GM18499 (cell line): Measurements from ENCODE around the gene S100B.
"Not testable (repeated sequence)": the region's sequence is repeated elsewhere in the genome, so short reads cannot be mapped to it uniquely, and the experiment has no call there.

Source experiments
- ATAC-seq: cut with Tn5 transposase; IDR thresholded peaks from one replicate; pipeline ENCODE4 v1.9.1; 2021; ENCODE audit warnings: moderate number of reproducible peaks; ENCODE audit not compliant: insufficient read depth, unreplicated experiment

S100B gene

DNA sequence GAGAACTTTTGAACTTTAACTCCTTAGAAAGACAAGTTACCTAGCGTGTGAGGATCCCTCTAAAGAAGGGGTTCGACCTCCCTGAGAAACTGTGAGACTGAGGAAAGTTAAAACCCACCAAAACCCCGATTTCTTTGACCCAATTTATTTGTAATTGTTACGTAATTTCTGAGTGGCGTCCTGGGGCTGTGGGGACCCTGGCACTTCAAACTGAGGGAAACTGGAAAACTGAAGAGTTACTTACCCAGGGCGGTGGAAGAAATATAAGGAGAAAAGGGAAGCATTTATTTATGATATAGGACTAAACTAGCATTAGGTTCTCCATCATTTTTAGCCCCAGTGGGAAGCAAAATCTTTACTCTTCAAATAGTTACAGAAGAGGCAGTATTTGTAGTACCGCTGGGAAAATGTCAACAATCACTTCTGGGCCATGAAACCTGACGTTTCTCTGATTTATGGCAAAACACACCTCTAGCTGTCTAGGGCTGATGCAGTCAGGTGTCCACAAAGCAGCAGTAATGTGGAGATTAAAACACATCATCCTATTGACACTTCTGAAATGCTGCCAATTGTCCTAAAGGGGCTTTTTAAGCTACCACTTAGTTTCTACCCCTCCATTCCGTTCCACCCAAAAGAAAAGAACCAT lies 430 bp downstream of the S100B start:
- no peak for ATAC-seq

- ATAC-seq = no peak
Measured at GRCh38 chr21:46603228-46603627, 1.7 kb downstream of the S100B start.

GRCh38 chr21:46600978-46601377 lies 3.9 kb downstream of the S100B start:
- ATAC-seq = no peak

DNA sequence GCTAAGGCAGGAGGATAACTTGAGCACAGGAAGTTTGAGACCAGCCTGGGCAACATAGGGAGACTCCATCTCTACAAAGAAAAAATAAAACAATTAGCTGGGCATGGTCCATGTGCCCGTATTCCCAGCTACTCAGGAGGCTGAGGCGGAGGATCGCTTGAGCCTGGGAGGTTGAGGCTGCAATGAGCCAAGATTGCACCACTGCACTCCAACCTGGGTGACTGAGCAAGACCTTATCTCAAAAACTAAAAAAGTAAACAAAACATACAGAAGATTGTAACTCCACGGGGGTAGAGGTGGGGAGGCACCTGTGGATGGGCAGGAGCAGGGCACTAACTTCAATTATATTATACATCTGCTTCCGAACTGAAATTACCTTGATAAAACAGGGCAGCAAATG lies 4.6 kb downstream of the S100B start:
- ATAC-seq = no peak

- ATAC-seq = no peak
Measured at GRCh38 chr21:46598581-46599572, 6.0 kb downstream of the S100B start.

DNA sequence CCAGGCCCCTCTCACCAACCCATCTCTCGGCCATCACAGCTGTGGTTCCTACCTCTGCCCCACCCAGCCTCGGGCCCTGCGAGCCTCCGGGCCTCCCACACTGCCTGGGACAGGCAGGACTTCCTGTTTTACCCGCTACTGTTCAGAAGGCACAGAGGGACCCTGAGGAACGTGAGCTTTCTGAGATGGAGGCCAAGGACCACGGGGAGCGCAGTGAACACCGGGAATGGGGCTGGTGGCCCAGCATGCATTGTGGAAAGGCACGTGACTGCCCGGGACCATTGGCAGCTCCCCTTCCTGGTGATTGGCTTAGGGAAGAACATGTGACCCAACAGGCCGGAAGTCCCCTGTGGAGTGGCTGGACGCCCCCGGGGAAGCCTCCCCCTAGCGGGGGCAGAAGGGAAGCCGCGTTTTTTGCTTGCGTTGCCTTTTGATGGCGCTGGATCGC lies 7.0 kb downstream of the S100B start:
- no peak for ATAC-seq

- ATAC-seq = no peak
Measured at GRCh38 chr21:46597031-46597430, 7.9 kb downstream of the S100B start.

- ATAC-seq = no peak
Measured at GRCh38 chr21:46596201-46596600, 8.7 kb downstream of the S100B start.

DNA sequence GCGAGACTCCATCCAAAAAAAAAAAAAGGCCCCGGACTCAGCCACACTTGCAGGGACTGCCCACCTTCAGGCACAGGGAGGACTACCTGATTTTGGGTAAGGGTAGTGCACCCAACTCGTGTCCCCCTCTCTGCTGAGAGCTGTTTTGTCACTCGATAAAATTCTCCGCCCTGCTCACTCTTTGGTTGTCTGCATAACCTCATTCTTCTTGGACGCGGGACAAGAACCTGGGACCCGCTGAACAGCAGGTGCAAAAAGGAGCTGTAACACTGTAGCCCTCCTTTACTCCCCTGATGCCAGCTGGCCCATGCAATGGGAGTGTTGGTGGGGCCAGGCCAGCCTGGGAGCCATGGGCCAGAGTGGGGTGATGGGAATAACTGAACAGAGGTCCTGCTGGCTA lies 10.6 kb downstream of the S100B start:
- ATAC-seq = no peak

DNA sequence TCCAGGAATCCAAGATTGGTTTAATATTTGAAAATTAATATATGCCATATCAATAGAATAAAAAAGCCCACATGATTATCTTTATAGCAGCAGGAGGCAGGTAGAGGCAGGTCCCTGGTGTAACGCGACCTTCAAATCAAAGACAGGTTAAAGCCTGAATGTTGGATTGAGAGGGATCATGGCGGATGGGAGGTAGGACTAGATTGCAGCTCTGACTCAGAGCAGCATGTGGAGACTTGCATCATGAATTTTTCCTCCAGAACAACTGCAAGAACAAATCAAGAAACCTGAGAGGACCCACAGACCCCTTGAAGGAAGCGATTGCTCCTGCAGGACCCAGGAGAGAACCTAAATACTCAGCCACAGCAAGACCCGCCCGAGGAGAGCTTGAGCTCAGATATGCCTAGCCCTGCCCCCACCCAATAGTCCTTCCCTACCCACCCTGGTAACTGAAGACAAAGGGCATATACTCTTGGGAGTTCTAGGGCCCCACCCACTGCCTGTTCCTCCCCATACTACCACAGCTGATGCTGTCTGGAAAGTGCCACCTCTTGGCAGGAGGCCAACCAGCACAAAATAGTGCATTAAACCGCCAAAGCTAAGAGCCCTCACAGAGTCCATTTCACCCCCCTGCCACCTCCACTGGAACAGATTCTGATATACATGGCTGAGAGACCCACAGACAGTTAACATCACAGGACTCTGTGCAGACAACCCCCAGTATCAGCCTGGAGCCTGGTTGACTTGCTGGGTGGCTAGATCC lies 19.5 kb downstream of the S100B start:
- ATAC-seq = no peak

DNA sequence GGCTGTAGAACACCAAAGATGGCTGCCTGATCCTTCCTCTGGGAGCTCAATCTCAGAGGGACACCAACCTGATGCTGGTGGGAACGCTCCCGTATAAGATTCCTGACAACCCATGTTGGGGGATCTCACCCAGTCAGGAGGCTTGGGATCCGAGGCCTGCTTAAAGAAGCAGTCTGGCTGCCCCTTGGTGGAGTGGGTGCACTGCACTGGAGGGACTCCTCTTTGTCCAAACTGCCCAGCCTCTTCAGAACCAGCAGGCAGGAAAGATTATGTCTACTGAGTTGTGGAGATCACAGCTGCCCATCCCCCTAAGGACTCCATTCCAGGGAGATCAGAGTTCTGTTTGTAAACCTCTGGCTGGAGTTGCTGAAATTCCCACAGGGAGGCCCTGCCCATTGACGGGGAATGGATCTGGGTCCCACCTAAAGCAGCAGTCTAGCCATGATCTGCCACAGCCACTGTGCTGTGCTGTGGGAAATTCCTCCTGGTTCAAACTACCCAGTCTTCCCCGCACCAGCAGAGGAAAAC lies 23.0 kb downstream of the S100B start:
- ATAC-seq = no peak

- not testable (repeated sequence) for ATAC-seq
Measured at GRCh38 chr21:46579394-46579793, 25.5 kb downstream of the S100B start.

- ATAC-seq = not testable (repeated sequence)
Measured at GRCh38 chr21:46577786-46578185, 27.1 kb downstream of the S100B start.

GRCh38 chr21:46572850-46573249 lies 32.0 kb downstream of the S100B start:
- ATAC-seq = no peak

GRCh38 chr21:46570631-46571030 lies 34.3 kb downstream of the S100B start:
- no peak for ATAC-seq

DNA sequence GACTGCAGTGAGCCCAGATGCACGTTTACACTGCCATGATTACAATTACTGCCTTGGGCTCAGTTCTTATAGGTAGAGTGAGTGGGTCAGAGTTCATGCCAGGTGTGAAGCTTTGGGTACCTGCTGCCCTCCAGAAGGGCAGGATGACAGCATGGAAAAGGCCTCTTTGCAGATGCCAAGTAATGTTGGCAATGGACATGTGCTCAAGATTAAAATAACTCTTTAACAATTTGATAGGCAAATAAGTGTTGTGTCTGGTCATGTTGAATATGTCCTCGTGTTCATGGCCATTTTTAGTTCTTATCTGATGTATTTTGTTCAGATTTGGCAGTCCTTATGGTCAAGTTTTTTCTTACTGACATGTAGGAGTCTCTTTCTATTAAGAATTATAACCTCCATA lies 34.8 kb downstream of the S100B start:
- ATAC-seq = no peak

- no peak for ATAC-seq
Measured at GRCh38 chr21:46569081-46569480, 35.8 kb downstream of the S100B start.

DNA sequence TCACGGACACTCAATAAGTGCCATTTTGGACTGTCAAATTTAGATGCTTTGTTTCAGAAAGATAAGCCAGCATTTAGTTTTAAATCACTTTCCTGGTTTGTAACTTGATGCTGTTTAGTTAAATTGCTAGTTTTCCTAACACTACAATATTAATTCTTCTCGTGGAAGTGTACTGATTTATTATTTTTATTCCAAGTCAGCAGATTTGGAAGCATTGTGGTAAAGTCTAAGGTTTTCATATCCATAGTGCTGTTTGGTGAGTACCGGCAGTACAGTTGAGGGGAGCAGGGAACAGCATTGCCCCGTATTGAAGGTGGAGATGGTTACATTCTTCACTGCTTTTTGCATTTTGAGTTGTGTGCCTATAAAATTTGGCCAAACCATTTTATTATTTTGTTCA lies 36.3 kb downstream of the S100B start:
- ATAC-seq = no peak

- no peak for ATAC-seq
Measured at GRCh38 chr21:46567348-46567747, 37.5 kb downstream of the S100B start.

DNA sequence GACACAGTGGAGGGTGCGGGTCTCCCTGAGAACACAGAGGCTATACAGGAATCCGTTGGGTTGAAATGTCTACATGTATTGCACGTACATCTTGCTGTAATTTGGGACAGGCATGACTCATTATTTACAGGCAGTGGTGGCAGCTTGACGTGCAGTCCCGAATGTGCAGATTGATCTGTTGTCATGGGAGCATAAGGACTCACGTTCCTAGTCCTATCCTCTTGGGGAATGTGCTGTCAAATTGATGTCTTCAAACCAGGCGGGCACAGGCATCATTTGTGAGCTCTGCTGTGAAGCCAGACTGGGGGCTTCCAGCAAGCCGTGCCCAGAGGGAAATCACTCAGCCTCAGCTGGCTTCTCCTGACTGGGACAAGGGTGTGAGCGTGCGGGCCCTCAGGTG lies 40.5 kb downstream of the S100B start:
- no peak for ATAC-seq
